GM23338 (cell line): Measurements from ENCODE around the gene BCO1. TPM values are rescaled to one million over a fixed set of nuclear protein-coding genes. Genes with fewer than 3 reads are reported as not detected.

Source experiments
- ATAC-seq: fragments of 200-7000 bp; cut with Tn5 transposase; 3 replicates; pipeline ENCODE4 v1.9.1; 2020
- DNase-seq: peaks from one replicate; pipeline ENCODE4 v3.0.0-alpha.2; 2015; ENCODE audit warnings: low spot score
- H2AFZ ChIP-seq: fragments of 200-600 bp; sonication (generic); 2 replicates; pipeline ENCODE4 v1.8.0; 2016; ENCODE audit warnings: antibody characterized with exemption, mild to moderate bottlenecking, moderate library complexity
- H3F3A ChIP-seq: fragments of 200-600 bp; sonication (generic); replicated peaks from 2 replicates; pipeline ENCODE4 v1.8.0; 2017; ENCODE audit warnings: antibody characterized with exemption, mixed run types, low read depth
- H3K27ac ChIP-seq: fragments of 200-600 bp; sonication (generic); 2 replicates; pipeline ENCODE4 v1.6.1; 2016; ENCODE audit warnings: low read depth
- H3K27me3 ChIP-seq: fragments of 200-600 bp; sonication (generic); 2 replicates; pipeline ENCODE4 v1.8.0; 2016; ENCODE audit warnings: mild to moderate bottlenecking, mixed run types, moderate library complexity; ENCODE audit not compliant: insufficient read depth
- H3K36me3 ChIP-seq: fragments of 200-600 bp; sonication (generic); 2 replicates; pipeline ENCODE4 v1.8.0; 2016; ENCODE audit warnings: mild to moderate bottlenecking; ENCODE audit not compliant: insufficient read depth
- H3K4me1 ChIP-seq: fragments of 200-600 bp; sonication (generic); 2 replicates; pipeline ENCODE4 v1.8.0; 2016; ENCODE audit warnings: mild to moderate bottlenecking, moderate library complexity; ENCODE audit not compliant: insufficient read depth
- H3K4me2 ChIP-seq: fragments of 200-600 bp; sonication (generic); 2 replicates; pipeline ENCODE4 v1.7.1; 2017; ENCODE audit warnings: mixed run types
- H3K4me3 ChIP-seq: fragments of 200-600 bp; sonication (generic); 2 replicates; pipeline ENCODE4 v1.6.1; 2016; ENCODE audit warnings: mixed run types
- H3K79me2 ChIP-seq: fragments of 200-600 bp; sonication (generic); replicated peaks from 2 replicates; pipeline ENCODE4 v1.8.0; 2017; ENCODE audit warnings: mild to moderate bottlenecking; ENCODE audit not compliant: insufficient read depth
- H3K9me2 ChIP-seq: fragments of 200-600 bp; sonication (generic); 2 replicates; pipeline ENCODE4 v1.8.0; 2017; ENCODE audit not compliant: insufficient read depth
- H4K20me1 ChIP-seq: fragments of 200-600 bp; sonication (generic); replicated peaks from 2 replicates; pipeline ENCODE4 v1.8.0; 2017; ENCODE audit warnings: mild to moderate bottlenecking; ENCODE audit not compliant: insufficient read depth
- H3K27ac Mint-ChIP-seq: 2 replicates; pipeline ENCODE4 v1.8.0; 2020; ENCODE audit warnings: inconsistent platforms, mild to moderate bottlenecking, moderate library complexity, mixed read lengths
- H3K27me3 Mint-ChIP-seq: 3 replicates; pipeline ENCODE4 v1.8.0; 2022; ENCODE audit warnings: low read depth, mild to moderate bottlenecking, moderate library complexity, mixed read lengths, inconsistent platforms; ENCODE audit not compliant: insufficient read depth, poor library complexity
- H3K36me3 Mint-ChIP-seq: 3 replicates; pipeline ENCODE4 v1.8.0; 2021; ENCODE audit warnings: low read depth, mild to moderate bottlenecking, inconsistent platforms, moderate library complexity, mixed read lengths
- H3K4me1 Mint-ChIP-seq: 3 replicates; pipeline ENCODE4 v1.8.0; 2020; ENCODE audit warnings: mild to moderate bottlenecking, inconsistent platforms, mixed read lengths
- H3K4me3 Mint-ChIP-seq: 3 replicates; pipeline ENCODE4 v1.8.0; 2021; ENCODE audit warnings: moderate library complexity, mild to moderate bottlenecking, inconsistent platforms, mixed read lengths
- H3K9me3 Mint-ChIP-seq: 3 replicates; pipeline ENCODE4 v1.8.0; 2020; ENCODE audit warnings: moderate library complexity, mild to moderate bottlenecking, inconsistent platforms, mixed read lengths
- CREB1 ChIP-seq: fragments of 250-450 bp; sonication (Bioruptor Pico); IDR thresholded peaks from 2 replicates; pipeline ENCODE4 v1.5.0; 2020; ENCODE audit warnings: low read depth, mild to moderate bottlenecking, moderate library complexity
- EZH2 ChIP-seq: fragments of 200-600 bp; sonication (generic); IDR thresholded peaks from one replicate; pipeline ENCODE4 v1.8.0; 2017; ENCODE audit warnings: antibody characterized with exemption, mild to moderate bottlenecking, low read depth; ENCODE audit not compliant: unreplicated experiment
- EZH2phosphoT487 ChIP-seq: fragments of 200-600 bp; sonication (generic); IDR thresholded peaks from one replicate; pipeline ENCODE4 v1.8.1; 2018; ENCODE audit warnings: antibody characterized with exemption; ENCODE audit not compliant: unreplicated experiment
- JUNB ChIP-seq: IDR thresholded peaks from one replicate; pipeline ENCODE4 v1.6.1; 2016; ENCODE audit warnings: antibody characterized with exemption; ENCODE audit not compliant: unreplicated experiment
- NANOG ChIP-seq: IDR thresholded peaks from 2 replicates; pipeline ENCODE4 v1.6.1; 2016; ENCODE audit warnings: antibody characterized with exemption, borderline replicate concordance
- POLR2AphosphoS5 ChIP-seq: IDR thresholded peaks from 2 replicates; pipeline ENCODE4 v1.6.1; 2016; ENCODE audit warnings: antibody characterized with exemption, low read depth
- STAT1 ChIP-seq: IDR thresholded peaks from one replicate; pipeline ENCODE4 v1.6.1; 2016; ENCODE audit warnings: antibody characterized with exemption; ENCODE audit not compliant: unreplicated experiment
- ZNF114 ChIP-seq: fragments of 250-450 bp; sonication (Bioruptor Pico); IDR thresholded peaks from 2 replicates; pipeline ENCODE4 v1.5.0; 2020; ENCODE audit warnings: mild to moderate bottlenecking, moderate library complexity
- ZNF331 ChIP-seq: fragments of 250-450 bp; sonication (Bioruptor Pico); IDR thresholded peaks from 2 replicates; pipeline ENCODE4 v1.5.0; 2020; ENCODE audit warnings: low read depth, mild to moderate bottlenecking, moderate library complexity
- polyA plus RNA-seq: library from polyadenylated mRNA; unstranded; fragments of >200 nt; fragmentation: Nextera tagmentation; extraction: Ambion mirVana; gene quantifications from 2 replicates; pipeline ENCODE4 v1.2.1, GENCODE V29; 2016
- total RNA-seq: library from RNA; depleted of rRNA; stranded (reverse); fragments of >200 nt; shearing (Covaris generic); gene quantifications from 2 replicates; pipeline ENCODE4 v1.2.3, GENCODE V29; 2014
- TF ChIP-seq, protein P1 (sequence below): fragments of 250-450 bp; sonication (Bioruptor Pico); IDR thresholded peaks from 2 replicates; pipeline ENCODE4 v1.5.0; 2020; ENCODE audit warnings: mild to moderate bottlenecking, moderate library complexity
- TF ChIP-seq, protein P2 (sequence below), 2 experiments: fragments of 200-600 bp in 1 of 2; sonication (generic) in 1 of 2; conservative IDR thresholded peaks; 2 replicates each; pipeline versions ENCODE4 v1.5.1 to v1.6.1; 2016 to 2017; ENCODE audit warnings: antibody characterized with exemption in 2 of 2, low read depth in 2 of 2, mild to moderate bottlenecking in 2 of 2, moderate library complexity in 1 of 2
- TF ChIP-seq, protein P3 (sequence below): IDR thresholded peaks from one replicate; pipeline ENCODE4 v1.6.1; 2018; ENCODE audit warnings: antibody characterized with exemption; ENCODE audit not compliant: unreplicated experiment
- TF ChIP-seq, protein P4 (sequence below): IDR thresholded peaks from 2 replicates; pipeline ENCODE4 v1.6.1; 2016; ENCODE audit warnings: antibody characterized with exemption

Gene BCO1
- total and polyA plus RNA-seq, 2 experiments from 2014 or later: 0.28 TPM; not detected in 1

DNA sequence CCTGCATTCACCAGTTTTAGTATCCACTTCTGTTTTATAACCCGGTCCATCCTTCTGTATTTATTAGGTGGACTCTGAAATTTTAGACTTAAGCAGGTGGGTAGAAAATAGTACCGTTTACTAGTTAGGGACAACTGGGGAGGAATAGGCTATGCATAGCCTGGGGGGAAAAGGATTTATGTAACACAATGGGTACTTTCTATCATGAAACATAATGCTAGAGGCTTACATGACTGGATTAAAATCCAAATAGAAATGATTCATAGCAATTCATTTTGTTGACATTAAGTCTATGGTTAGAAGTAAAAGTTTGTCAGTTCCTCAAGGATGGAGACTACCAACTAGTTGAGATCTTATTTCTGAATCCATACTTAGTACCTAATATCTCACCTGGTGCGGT is 94.9 kb downstream of the BCO1 start:
- H3K27ac ChIP-seq: no peak overlapping the region
- no peak overlapping the region for H3K27ac Mint-ChIP-seq
- TF ChIP-seq STAT1 (no peak), ZNF331 (CRISPR knock-in tag) (no peak), CREB1 (CRISPR knock-in tag) (no peak), EZH2 (no peak), ZNF114 (no peak), NANOG (no peak), EZH2phosphoT487 (no peak), POLR2AphosphoS5 (no peak), JUNB (no peak)
- TF ChIP-seq, protein P1, sequence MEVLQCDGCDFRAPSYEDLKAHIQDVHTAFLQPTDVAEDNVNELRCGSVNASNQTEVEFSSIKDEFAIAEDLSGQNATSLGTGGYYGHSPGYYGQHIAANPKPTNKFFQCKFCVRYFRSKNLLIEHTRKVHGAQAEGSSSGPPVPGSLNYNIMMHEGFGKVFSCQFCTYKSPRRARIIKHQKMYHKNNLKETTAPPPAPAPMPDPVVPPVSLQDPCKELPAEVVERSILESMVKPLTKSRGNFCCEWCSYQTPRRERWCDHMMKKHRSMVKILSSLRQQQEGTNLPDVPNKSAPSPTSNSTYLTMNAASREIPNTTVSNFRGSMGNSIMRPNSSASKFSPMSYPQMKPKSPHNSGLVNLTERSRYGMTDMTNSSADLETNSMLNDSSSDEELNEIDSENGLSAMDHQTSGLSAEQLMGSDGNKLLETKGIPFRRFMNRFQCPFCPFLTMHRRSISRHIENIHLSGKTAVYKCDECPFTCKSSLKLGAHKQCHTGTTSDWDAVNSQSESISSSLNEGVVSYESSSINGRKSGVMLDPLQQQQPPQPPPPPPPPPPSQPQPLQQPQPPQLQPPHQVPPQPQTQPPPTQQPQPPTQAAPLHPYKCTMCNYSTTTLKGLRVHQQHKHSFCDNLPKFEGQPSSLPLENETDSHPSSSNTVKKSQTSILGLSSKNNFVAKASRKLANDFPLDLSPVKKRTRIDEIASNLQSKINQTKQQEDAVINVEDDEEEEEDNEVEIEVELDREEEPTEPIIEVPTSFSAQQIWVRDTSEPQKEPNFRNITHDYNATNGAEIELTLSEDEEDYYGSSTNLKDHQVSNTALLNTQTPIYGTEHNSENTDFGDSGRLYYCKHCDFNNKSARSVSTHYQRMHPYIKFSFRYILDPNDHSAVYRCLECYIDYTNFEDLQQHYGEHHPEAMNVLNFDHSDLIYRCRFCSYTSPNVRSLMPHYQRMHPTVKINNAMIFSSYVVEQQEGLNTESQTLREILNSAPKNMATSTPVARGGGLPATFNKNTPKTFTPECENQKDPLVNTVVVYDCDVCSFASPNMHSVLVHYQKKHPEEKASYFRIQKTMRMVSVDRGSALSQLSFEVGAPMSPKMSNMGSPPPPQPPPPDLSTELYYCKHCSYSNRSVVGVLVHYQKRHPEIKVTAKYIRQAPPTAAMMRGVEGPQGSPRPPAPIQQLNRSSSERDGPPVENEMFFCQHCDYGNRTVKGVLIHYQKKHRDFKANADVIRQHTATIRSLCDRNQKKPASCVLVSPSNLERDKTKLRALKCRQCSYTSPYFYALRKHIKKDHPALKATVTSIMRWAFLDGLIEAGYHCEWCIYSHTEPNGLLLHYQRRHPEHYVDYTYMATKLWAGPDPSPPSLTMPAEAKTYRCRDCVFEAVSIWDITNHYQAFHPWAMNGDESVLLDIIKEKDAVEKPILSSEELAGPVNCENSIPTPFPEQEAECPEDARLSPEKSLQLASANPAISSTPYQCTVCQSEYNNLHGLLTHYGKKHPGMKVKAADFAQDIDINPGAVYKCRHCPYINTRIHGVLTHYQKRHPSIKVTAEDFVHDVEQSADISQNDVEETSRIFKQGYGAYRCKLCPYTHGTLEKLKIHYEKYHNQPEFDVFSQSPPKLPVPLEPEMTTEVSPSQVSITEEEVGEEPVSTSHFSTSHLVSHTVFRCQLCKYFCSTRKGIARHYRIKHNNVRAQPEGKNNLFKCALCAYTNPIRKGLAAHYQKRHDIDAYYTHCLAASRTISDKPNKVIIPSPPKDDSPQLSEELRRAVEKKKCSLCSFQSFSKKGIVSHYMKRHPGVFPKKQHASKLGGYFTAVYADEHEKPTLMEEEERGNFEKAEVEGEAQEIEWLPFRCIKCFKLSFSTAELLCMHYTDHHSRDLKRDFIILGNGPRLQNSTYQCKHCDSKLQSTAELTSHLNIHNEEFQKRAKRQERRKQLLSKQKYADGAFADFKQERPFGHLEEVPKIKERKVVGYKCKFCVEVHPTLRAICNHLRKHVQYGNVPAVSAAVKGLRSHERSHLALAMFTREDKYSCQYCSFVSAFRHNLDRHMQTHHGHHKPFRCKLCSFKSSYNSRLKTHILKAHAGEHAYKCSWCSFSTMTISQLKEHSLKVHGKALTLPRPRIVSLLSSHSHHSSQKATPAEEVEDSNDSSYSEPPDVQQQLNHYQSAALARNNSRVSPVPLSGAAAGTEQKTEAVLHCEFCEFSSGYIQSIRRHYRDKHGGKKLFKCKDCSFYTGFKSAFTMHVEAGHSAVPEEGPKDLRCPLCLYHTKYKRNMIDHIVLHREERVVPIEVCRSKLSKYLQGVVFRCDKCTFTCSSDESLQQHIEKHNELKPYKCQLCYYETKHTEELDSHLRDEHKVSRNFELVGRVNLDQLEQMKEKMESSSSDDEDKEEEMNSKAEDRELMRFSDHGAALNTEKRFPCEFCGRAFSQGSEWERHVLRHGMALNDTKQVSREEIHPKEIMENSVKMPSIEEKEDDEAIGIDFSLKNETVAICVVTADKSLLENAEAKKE: no peak
- TF ChIP-seq, protein P2, sequence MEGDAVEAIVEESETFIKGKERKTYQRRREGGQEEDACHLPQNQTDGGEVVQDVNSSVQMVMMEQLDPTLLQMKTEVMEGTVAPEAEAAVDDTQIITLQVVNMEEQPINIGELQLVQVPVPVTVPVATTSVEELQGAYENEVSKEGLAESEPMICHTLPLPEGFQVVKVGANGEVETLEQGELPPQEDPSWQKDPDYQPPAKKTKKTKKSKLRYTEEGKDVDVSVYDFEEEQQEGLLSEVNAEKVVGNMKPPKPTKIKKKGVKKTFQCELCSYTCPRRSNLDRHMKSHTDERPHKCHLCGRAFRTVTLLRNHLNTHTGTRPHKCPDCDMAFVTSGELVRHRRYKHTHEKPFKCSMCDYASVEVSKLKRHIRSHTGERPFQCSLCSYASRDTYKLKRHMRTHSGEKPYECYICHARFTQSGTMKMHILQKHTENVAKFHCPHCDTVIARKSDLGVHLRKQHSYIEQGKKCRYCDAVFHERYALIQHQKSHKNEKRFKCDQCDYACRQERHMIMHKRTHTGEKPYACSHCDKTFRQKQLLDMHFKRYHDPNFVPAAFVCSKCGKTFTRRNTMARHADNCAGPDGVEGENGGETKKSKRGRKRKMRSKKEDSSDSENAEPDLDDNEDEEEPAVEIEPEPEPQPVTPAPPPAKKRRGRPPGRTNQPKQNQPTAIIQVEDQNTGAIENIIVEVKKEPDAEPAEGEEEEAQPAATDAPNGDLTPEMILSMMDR (conservative IDR thresholded peaks at IDR 0.05; ENCODE audit: low read depth in 2 of 2): no peak
- TF ChIP-seq, protein P3, sequence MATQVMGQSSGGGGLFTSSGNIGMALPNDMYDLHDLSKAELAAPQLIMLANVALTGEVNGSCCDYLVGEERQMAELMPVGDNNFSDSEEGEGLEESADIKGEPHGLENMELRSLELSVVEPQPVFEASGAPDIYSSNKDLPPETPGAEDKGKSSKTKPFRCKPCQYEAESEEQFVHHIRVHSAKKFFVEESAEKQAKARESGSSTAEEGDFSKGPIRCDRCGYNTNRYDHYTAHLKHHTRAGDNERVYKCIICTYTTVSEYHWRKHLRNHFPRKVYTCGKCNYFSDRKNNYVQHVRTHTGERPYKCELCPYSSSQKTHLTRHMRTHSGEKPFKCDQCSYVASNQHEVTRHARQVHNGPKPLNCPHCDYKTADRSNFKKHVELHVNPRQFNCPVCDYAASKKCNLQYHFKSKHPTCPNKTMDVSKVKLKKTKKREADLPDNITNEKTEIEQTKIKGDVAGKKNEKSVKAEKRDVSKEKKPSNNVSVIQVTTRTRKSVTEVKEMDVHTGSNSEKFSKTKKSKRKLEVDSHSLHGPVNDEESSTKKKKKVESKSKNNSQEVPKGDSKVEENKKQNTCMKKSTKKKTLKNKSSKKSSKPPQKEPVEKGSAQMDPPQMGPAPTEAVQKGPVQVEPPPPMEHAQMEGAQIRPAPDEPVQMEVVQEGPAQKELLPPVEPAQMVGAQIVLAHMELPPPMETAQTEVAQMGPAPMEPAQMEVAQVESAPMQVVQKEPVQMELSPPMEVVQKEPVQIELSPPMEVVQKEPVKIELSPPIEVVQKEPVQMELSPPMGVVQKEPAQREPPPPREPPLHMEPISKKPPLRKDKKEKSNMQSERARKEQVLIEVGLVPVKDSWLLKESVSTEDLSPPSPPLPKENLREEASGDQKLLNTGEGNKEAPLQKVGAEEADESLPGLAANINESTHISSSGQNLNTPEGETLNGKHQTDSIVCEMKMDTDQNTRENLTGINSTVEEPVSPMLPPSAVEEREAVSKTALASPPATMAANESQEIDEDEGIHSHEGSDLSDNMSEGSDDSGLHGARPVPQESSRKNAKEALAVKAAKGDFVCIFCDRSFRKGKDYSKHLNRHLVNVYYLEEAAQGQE: no peak
- TF ChIP-seq, protein P4, sequence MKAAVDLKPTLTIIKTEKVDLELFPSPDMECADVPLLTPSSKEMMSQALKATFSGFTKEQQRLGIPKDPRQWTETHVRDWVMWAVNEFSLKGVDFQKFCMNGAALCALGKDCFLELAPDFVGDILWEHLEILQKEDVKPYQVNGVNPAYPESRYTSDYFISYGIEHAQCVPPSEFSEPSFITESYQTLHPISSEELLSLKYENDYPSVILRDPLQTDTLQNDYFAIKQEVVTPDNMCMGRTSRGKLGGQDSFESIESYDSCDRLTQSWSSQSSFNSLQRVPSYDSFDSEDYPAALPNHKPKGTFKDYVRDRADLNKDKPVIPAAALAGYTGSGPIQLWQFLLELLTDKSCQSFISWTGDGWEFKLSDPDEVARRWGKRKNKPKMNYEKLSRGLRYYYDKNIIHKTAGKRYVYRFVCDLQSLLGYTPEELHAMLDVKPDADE: no peak
- H4K20me1 ChIP-seq: peaks cover 35% of the 10 kb centered on the region
- H3K36me3 Mint-ChIP-seq: peaks cover 8% of the 10 kb centered on the region; the same call in 1 of the 3 replicates
- H3K9me2 ChIP-seq: no peaks in the 10 kb centered on the region
- H3K4me2 ChIP-seq: no peak overlapping the region
- H3K27me3 ChIP-seq: no peaks in the 10 kb centered on the region
- H3K4me1 Mint-ChIP-seq: peaks cover 21% of the 10 kb centered on the region
- peaks cover 9% of the 10 kb centered on the region for H3K27me3 Mint-ChIP-seq
- no peak overlapping the region for H3K4me3 Mint-ChIP-seq
- ATAC-seq (no peak), DNase-seq (no peak)
- no peak overlapping the region for H3K4me3 ChIP-seq
- no peaks in the 10 kb centered on the region for H3F3A ChIP-seq
- H3K4me1 ChIP-seq: peaks cover 10% of the 10 kb centered on the region
- H3K36me3 ChIP-seq: peaks cover 4% of the 10 kb centered on the region; the same call in 1 of the 2 replicates
- H3K9me3 Mint-ChIP-seq: no peaks in the 10 kb centered on the region; the same call in 2 of the 3 replicates
- peaks cover 82% of the 10 kb centered on the region for H3K79me2 ChIP-seq
- no peak overlapping the region for H2AFZ ChIP-seq
